GM12878 (cell line): ENCODE data around the gene TMEM72. TPM values are rescaled to one million over a fixed set of nuclear protein-coding genes. Genes with fewer than 3 reads are reported as not detected.

ENCODE experiments used
- BCLAF1 ChIP-seq: fragments of 450-650 bp; IDR thresholded peaks from 2 replicates; pipeline ENCODE4 v1.6.1; 2017; ENCODE audit warnings: antibody characterized with exemption, mild to moderate bottlenecking, moderate library complexity
- BHLHE40 ChIP-seq, 2 experiments: fragments of 450-650 bp in 1 of 2; IDR thresholded peaks; 2 replicates each; pipeline ENCODE4 v1.6.1; 2011 to 2017; ENCODE audit warnings: low read depth in 2 of 2, borderline replicate concordance in 1 of 2, improper control_type of control experiment in 1 of 2, low read length in 1 of 2, mild to moderate bottlenecking in 1 of 2
- CEBPZ ChIP-seq: fragments of 150-350 bp; IDR thresholded peaks from 2 replicates; pipeline ENCODE4 v1.6.1; 2016; ENCODE audit warnings: low read depth, low read length
- CREB1 ChIP-seq: IDR thresholded peaks from 2 replicates; pipeline ENCODE4 v1.6.1; 2012; ENCODE audit warnings: low read depth, mild to moderate bottlenecking, inconsistent platforms
- CREM ChIP-seq: IDR thresholded peaks from 2 replicates; pipeline ENCODE4 v1.6.1; 2014; ENCODE audit warnings: antibody characterized with exemption, low read depth
- EED ChIP-seq: sonication (generic); IDR thresholded peaks from 2 replicates; pipeline ENCODE4 v1.6.1; 2016; ENCODE audit warnings: antibody characterized with exemption, low read depth
- ELK1 ChIP-seq: IDR thresholded peaks from 2 replicates; pipeline ENCODE4 v1.6.1; 2012; ENCODE audit warnings: low read depth, low read length, improper control_type of control experiment
- HCFC1 ChIP-seq: fragments of 150-350 bp; IDR thresholded peaks from 2 replicates; pipeline ENCODE4 v1.6.1; 2014; ENCODE audit warnings: low read length
- KAT2A ChIP-seq: conservative IDR thresholded peaks from 2 replicates; pipeline ENCODE4 v1.6.1; 2011; ENCODE audit warnings: low read depth, low read length; ENCODE audit not compliant: control insufficient read depth
- MEF2A ChIP-seq: IDR thresholded peaks from 2 replicates; pipeline ENCODE4 v1.6.1; 2011; ENCODE audit warnings: low read depth, mild to moderate bottlenecking, low read length, moderate library complexity; ENCODE audit not compliant: insufficient read depth
- MEF2B ChIP-seq: fragments of 450-650 bp; IDR thresholded peaks from 2 replicates; pipeline ENCODE4 v1.6.1; 2018; ENCODE audit warnings: mild to moderate bottlenecking, moderate library complexity; ENCODE audit not compliant: partially characterized antibody, poor library complexity, severe bottlenecking
- MYC ChIP-seq: IDR thresholded peaks from 2 replicates; pipeline ENCODE4 v1.6.1; 2011; ENCODE audit warnings: mild to moderate bottlenecking, low read length, moderate library complexity, inconsistent platforms; ENCODE audit not compliant: insufficient read depth, insufficient replicate concordance, insufficient read length, severe bottlenecking
- NFIC ChIP-seq: IDR thresholded peaks from 2 replicates; pipeline ENCODE4 v1.6.1; 2012; ENCODE audit warnings: low read depth, mild to moderate bottlenecking, inconsistent platforms, low read length, moderate library complexity
- NR2F1 ChIP-seq: fragments of 450-650 bp; conservative IDR thresholded peaks from 2 replicates; pipeline ENCODE4 v1.6.1; 2017; ENCODE audit warnings: mild to moderate bottlenecking
- RAD51 ChIP-seq: fragments of 450-650 bp; IDR thresholded peaks from 2 replicates; pipeline ENCODE4 v1.6.1; 2016; ENCODE audit warnings: moderate library complexity, mild to moderate bottlenecking, inconsistent platforms
- RUNX3 ChIP-seq: IDR thresholded peaks from 2 replicates; pipeline ENCODE4 v1.6.1; 2012; ENCODE audit warnings: low read length, inconsistent platforms
- SIX5 ChIP-seq: IDR thresholded peaks from 2 replicates; pipeline ENCODE4 v1.6.1; 2011; ENCODE audit warnings: mild to moderate bottlenecking, low read depth, low read length, moderate library complexity; ENCODE audit not compliant: severe bottlenecking
- SMAD1 ChIP-seq: fragments of 450-650 bp; IDR thresholded peaks from 2 replicates; pipeline ENCODE4 v1.6.1; 2018; ENCODE audit warnings: mild to moderate bottlenecking, low read depth; ENCODE audit not compliant: partially characterized antibody
- SMARCA5 ChIP-seq: fragments of 450-650 bp; IDR thresholded peaks from 2 replicates; pipeline ENCODE4 v1.6.1; 2017; ENCODE audit warnings: mild to moderate bottlenecking
- SPI1 ChIP-seq: IDR thresholded peaks from 2 replicates; pipeline ENCODE4 v1.6.1; 2011; ENCODE audit warnings: low read depth, mild to moderate bottlenecking, low read length, moderate library complexity, borderline replicate concordance; ENCODE audit not compliant: insufficient read depth
- SREBF1 ChIP-seq: IDR thresholded peaks from 2 replicates; pipeline ENCODE4 v1.6.1; 2012; ENCODE audit warnings: mild to moderate bottlenecking, low read length
- ZNF207 ChIP-seq: fragments of 450-650 bp; IDR thresholded peaks from 2 replicates; pipeline ENCODE4 v1.6.1; 2014; ENCODE audit warnings: antibody characterized with exemption, mild to moderate bottlenecking, borderline replicate concordance
- ZSCAN29 ChIP-seq: fragments of 450-650 bp; IDR thresholded peaks from 2 replicates; pipeline ENCODE4 v1.6.1; 2017; ENCODE audit warnings: mild to moderate bottlenecking, moderate library complexity
- polyA plus RNA-seq, 11 experiments: library from polyadenylated mRNA; depleted of rRNA in 4 of 11; unstranded in 6 of 11; stranded (reverse) in 5 of 11; fragments of >200 nt; fragmentation: Nextera tagmentation in 4 of 11; fragmentation: Illumina TruSeq in 1 of 11; extraction: Ambion mirVana in 4 of 11; extraction: Trizol in 1 of 11; gene quantifications; 1 replicate in 1 of 11; 2 replicates in 10 of 11; pipeline versions ENCODE4 v1.2.1 to v1.2.3, GENCODE V29; 2011 to 2016; ENCODE audit warnings: inconsistent platforms in 2 of 11, missing spikeins in 2 of 11, low read depth in 1 of 11
- total RNA-seq, 4 experiments: library from RNA; depleted of rRNA in 3 of 4; stranded (reverse); fragments of >200 nt in 3 of 4; fragmentation: Illumina TruSeq in 1 of 4; extraction: Trizol in 1 of 4; gene quantifications; 2 replicates each; pipeline versions ENCODE4 v1.2.1 to v1.2.3, GENCODE V29; 2013 to 2021

TMEM72 gene
- total and polyA plus RNA-seq, 10 of the 15 experiments (the other 5 are each of a cell fraction or from before 2014, with no cell fraction given): 0.12 TPM; not detected in 9

GRCh38 chr10:44975431-44976331 is 64.5 kb downstream of the TMEM72 start (continued):
- TF ChIP-seq MYC (no peak), SMARCA5 (no peak), SIX5 (no peak), SPI1 (no peak), SREBF1 (no peak), ELK1 (no peak), BCLAF1 (no peak), RUNX3 (peak; percentile 83), ZNF207 (no peak), NR2F1 (no peak; the same call in 1 of the 2 replicates), EED (peak; percentile 51), HCFC1 (no peak), ZSCAN29 (no peak), CREB1 (no peak), MEF2A (no peak), BHLHE40 (IDR thresholded peaks at IDR 0.05; ENCODE audit: borderline replicate concordance in 1 of 2, low read depth in 2 of 2, low read length in 1 of 2) (0 out of 4 replicates have a peak, but pooled peaks of 1 of the 2 experiments have one; percentile 25), CEBPZ (no peak), SMAD1 (no peak), RAD51 (no peak), MEF2B (peak; percentile 76), KAT2A (no peak), NFIC (no peak), CREM (no peak)
